ENCODE results near the gene ESYT1.

The ESYT1 gene

DNA sequence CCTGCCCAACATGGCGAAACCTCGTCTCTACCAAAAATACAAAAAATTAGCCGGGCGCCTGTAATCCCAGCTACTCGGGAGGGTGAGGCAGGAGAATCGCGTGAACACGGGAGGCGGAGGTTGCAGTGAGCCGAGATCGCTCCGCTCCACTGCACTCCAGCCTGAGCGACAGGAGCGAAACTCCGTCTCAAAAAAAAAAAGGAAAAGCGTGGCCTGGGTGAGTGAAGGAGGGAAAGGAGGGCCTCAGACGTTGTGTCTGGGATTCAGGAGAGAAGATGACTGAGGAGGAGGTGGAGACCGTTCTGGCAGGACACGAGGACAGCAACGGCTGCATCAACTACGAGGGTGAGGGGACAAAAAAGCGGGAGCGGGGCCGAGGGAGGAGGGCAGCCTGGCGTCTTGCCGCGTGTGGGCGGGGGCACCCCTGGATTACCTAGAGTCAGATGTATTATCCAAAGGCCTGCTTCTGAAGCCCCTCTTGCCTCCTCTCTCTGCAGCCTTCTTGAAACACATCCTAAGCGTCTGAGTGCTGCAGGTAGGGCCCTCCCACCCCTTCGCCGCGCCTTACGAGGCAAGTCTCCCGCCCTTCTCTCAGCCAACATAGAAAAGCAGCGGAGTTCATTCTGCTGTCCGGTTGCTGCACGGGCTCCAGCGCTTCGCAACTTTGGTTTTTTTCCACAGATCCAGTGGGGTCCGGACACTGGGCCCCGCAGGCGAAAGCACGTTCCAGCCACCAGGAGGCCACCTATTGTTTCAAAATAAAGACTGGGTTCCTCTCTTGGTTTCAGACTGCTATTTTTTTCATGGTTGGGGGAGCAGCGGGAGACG, 29.3 kb downstream of the ESYT1 start:
- DNase-seq, result peak; percentile 42

- peak; percentile 94 for DNase-seq
Measured at GRCh38 chr12:56158029-56158925, 30.2 kb downstream of the ESYT1 start, which contains the start of gene MYL6. MYL6 (plus strand) TSS chr12:56158359; CDS start chr12:56158402, 43 bp downstream.

DNA sequence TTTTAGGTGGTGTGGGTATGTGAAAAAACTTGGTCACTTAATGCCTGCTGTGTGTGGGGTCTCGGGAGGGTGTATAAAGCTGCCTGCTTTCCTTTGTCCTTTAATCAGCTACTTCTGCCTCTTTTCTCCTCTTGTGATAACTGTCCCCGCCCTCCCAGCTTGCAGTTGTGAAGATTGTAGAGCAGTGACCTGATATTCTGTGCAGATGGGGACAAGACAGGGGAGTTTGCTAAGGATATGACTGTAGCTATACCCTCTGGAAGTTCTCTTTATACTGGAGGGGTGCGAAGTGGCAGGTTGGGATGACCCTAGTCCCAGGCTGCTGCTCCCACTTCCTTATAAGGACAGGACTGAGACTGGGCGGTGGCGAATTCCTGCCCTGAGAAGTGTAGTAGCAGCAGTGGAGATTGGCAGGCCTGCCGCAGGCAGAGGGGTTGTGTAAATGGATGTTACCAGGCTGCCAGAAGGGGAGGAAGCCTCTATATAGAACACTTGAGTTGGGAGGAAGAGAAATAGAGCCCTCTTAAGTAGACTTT, 30.9 kb downstream of the ESYT1 start:
- DNase-seq, result no peak

- no peak for DNase-seq
Measured at GRCh38 chr12:56159482-56160192, 31.6 kb downstream of the ESYT1 start.

- DNase-seq, result no peak
Measured at GRCh38 chr12:56160193-56160763, 32.2 kb downstream of the ESYT1 start.

DNA sequence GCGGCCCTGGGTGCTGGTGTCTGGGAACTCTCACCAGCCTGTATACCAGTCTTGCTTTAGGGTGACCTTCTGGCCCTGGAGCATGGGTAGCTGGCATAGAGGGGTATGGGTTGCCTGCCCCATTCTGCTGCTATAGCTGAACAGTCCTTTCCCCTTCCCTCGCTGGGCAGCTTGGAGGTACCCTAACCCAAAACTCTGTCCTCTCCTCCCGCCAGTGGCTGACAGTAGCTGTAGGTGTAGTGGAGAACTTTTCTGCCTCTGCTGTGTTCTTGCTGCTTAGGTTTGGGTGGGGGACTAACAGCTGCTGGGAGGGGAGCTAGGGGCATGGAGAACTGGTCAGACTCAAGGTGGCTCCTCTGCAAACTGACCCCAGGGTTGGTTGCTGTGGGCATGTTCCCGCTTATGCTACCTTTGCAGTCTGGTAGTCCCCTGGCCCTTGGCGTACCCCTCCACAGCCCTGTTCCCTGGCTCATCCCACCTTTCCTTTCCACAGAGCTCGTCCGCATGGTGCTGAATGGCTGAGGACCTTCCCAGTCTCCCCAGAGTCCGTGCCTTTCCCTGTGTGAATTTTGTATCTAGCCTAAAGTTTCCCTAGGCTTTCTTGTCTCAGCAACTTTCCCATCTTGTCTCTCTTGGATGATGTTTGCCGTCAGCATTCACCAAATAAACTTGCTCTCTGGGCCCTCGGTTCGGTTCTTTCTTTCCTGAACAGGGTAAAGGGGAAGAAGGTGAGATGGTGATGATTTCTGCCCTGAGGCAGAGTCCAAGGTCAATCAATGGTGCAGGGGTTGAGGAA, 33.0 kb downstream of the ESYT1 start:
- DNase-seq, result no peak

DNA sequence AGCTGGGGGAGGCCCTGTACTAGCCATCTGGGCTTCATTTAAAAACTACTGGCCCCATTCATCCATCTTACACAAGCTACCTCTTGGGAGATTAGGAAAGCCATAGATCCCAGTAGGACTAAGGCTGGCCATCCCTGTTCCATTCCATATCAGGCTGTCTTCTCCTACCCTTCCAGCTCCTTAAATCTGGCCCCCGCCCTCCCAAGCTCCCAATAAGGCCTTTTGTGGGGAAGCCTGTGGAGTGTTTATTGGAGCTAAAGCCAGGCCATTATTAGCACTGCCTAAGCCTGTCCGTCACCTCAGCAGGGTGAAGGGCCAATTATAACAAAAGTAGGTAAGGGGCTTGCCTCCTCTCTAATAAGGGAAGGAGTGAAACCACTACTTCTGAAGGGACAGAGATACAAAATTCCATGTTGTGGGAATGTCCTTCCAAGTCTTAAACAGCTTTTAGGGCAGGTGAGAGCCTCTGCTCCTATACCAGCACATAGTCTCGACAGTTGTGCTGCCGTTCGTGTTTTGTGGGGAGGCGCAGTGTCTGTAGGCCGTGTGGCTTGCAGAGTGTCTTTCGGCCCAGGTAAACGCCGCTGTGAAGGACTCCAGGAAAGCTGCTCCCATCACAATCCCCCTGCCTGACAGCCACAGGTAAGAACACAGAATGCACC, 33.8 kb downstream of the ESYT1 start:
- DNase-seq, result no peak

DNA sequence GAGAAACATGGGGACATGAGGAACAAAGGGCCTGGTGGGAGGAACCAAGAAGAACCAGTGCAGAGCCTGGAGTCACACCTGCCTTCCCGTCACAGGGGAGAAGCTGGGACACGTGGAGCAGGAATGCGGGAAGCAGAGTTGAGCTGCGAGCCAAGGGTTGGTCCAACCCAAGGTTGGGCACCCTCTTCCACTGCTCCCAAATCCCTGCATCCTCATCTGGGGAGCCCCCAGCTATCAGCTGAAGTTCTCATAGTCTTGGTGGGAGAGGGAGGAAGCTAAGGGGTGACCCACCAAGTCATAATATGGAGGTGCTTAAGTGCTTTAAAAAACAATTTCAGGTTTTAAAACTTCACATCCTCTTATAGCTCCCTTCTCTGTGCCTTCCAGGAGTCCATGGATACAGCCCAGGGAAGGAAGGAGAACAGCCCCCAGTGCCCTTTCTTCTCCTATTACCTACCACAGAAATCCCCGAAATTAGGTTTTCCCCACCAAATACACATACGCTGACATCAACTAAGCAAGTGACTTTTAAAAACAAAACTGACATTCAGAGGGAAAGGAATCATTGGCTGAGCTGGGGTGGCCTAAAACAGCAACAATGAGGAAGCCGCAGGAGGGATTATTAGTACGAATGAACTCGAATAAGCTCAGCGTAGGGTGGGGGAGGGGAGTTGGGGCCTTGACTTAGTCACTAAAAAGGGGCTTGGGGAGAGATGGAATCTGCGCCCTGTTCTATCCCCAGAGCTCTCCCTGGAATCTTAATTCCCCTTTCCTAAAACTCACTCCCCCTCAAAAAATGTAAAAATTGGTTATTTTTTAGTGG, 34.6 kb downstream of the ESYT1 start:
- no peak for DNase-seq

GRCh38 chr12:56163533-56164344, 35.7 kb downstream of the ESYT1 start:
- DNase-seq, result no peak

- DNase-seq, result no peak
Measured at GRCh38 chr12:56164345-56164729, 36.3 kb downstream of the ESYT1 start.

- no peak for DNase-seq
Measured at GRCh38 chr12:56165369-56165768, 37.3 kb downstream of the ESYT1 start.

DNA sequence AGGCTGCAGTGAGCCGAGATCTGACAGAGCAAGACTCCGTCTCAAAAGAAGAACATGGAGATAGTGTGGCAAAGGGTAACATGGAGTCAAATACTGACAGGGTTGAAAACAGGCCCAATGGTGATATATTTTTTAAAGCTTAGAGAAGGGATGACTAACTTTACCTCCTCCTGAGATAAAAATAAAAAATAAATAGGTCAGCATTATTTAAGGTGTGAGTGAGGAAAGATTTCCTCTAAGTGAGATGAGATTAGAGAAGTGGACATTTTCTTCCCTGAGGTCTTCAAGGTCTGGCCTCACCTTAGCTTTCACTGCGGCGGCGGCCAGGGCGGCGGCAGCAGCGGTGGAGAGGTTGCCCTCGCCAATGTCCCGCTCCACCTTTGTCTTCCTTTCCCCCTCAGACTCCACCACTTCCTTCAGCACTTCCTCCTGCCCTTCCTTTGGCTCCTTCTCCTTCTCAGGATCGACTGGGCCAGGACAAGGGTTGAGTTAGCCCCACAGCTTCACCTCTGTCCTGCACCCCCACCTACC, 41.2 kb downstream of the ESYT1 start:
- DNase-seq, result no peak

DNA sequence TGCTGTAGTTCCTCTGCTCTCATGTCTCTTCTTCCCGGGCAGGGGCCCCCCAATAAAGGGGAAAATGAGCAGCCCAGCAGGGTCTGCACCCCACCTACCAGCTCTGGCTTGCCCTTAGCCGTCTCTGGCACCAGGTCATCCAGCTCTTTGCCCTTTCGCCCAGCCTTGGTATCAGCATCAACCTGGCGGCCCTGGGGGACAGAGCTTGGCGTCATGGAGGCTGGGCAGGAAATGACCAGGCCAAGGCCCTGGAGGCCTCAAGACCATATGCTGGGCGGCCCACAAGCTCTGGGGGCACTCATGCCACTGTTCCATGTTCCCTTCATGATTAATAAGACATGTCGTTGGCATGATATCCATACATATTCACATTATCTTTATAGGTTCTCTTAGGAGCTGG, 44.8 kb downstream of the ESYT1 start:
- no peak for DNase-seq

DNA sequence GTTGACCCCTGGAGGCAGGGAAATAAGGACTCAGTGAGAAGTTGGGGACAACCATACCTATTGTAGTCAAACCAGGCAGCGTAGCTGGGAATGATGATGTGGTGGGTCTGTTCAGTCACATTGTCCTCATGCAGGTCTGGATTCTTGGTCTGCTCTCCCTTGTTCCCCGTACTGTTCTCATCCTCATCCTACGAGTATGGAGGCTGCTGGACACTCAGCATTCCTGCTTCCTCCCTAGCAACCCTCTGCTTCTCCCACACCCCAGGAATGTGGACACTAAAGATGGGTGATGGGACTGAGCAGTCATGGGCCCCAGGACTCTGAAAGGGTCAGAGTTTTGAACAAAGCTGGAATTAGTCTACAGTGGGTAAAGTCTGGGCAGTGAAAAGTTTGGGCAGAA, 50.3 kb downstream of the ESYT1 start:
- DNase-seq, result no peak

DNA sequence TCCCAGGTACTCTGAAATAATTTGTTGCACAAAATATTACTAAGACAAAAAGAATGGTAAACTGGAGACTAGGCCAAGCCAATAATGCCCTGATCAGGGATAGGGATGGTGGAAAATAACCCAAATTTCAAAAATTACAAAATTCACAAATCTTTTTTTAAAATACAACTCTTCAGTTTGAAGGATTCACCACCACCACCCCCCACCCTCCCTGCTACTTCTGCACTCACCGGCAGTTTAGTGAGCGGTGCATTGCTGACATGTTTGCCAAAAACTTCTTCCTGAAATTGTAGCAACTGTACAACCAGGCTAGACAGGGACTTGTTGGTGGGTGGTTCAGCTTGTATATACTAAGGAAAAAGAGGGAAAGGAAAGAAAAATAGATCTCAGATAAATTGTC, 58.9 kb downstream of the ESYT1 start:
- no peak for DNase-seq

- no peak for DNase-seq
Measured at GRCh38 chr12:56188131-56188777, 60.2 kb downstream of the ESYT1 start.

GRCh38 chr12:56188778-56189098, 60.7 kb downstream of the ESYT1 start:
- DNase-seq, result no peak

DNA sequence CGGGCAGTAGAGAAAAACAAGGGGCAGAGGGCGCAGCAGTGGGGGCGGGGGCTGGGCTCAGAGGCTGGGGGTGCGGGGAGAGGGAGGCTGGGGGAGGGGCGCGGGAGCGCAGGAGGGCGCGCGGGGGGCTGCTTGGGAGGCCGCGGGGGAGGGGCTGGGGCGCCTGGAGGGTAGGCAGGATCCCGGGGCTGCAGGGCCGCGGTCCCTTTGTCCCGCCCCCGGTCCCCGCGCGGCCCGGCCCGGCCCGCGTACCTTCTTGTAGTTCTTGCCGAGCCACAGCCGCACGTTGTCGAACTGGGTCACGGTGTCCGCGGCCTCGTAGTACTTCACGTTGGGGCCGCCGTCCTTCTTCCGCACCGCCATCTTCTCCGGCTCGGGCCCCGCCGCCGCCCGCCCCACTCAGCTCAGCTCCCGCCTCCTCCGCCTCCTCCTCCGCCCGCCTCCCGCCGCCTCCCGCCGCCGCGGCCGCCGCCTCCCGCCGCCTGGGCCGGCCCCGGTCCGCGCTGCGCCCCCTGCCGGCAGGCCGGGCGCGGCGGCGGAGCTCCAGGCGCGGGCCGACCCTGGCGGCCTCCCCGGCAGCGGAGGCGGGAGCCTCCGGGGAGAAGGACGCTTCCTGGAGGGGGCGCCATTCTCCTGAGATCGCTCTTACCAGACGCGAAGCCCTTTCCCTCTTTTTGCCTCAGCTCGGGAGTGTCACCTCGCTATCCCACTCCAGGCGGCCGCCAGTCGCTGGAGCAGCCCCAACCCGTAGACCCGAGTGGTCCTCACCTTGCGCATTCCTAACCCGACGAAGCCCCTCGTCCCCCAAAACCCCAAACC, 61.2 kb downstream of the ESYT1 start, which contains the start of gene SMARCC2:
SMARCC2 (minus strand) TSS at position 385 of the 819 bp plus-strand sequence; CDS start at position 363, 22 bp downstream.
- DNase-seq, result no peak

Measured in NCI-H1436 treated with DMSO at 0.1 percent for 48 hours (cell line).